ENCODE data around the gene NOMO2. TPM values are rescaled to one million over a fixed set of nuclear protein-coding genes. Genes with fewer than 3 reads are reported as not detected.
"Not testable (repeated sequence)": the region's sequence is repeated elsewhere in the genome, so short reads cannot be mapped to it uniquely, and the experiment has no call there.

The NOMO2 gene
- total RNA-seq, 2 experiments from 2014 or later = 85.2 to 95.1 TPM

GRCh38 chr16:18575945-18576344, 14.0 kb upstream of the NOMO2 start:
- POLR2A ChIA-PET, CTCF ChIA-PET: not testable (repeated sequence)

- POLR2A ChIA-PET, CTCF ChIA-PET: not testable (repeated sequence)
These were observed 13.5 kb upstream of the NOMO2 start for GRCh38 chr16:18575298-18575917.

GRCh38 chr16:18573887-18574286, 12.0 kb upstream of the NOMO2 start:
- CTCF ChIA-PET, POLR2A ChIA-PET: not testable (repeated sequence)

GRCh38 chr16:18572973-18573372, 11.1 kb upstream of the NOMO2 start:
- POLR2A ChIA-PET, CTCF ChIA-PET: not testable (repeated sequence)

GRCh38 chr16:18571307-18571850, 9.5 kb upstream of the NOMO2 start:
- POLR2A ChIA-PET, CTCF ChIA-PET: not testable (repeated sequence)

- POLR2A ChIA-PET, CTCF ChIA-PET: not testable (repeated sequence)
These were observed 8.8 kb upstream of the NOMO2 start for GRCh38 chr16:18570529-18571306.

GRCh38 chr16:18560416-18561220, 1.3 kb downstream of the NOMO2 start:
- CTCF ChIA-PET = interaction anchor here (0.6 kb wide), 1 partner anchor 628 kb away, joined by 3 read pairs; no protein-coding TSS in a partner anchor
- POLR2A ChIA-PET = not testable (repeated sequence)

- POLR2A ChIA-PET, CTCF ChIA-PET: not testable (repeated sequence)
These were observed 8.2 kb downstream of the NOMO2 start for GRCh38 chr16:18553671-18554070.

- POLR2A ChIA-PET, CTCF ChIA-PET: not testable (repeated sequence)
These were observed 14.5 kb downstream of the NOMO2 start for GRCh38 chr16:18547382-18547781.

- POLR2A ChIA-PET, CTCF ChIA-PET: not testable (repeated sequence)
These were observed 15.0 kb downstream of the NOMO2 start for GRCh38 chr16:18546853-18547252.

- POLR2A ChIA-PET, CTCF ChIA-PET: not testable (repeated sequence)
These were observed 17.4 kb downstream of the NOMO2 start for GRCh38 chr16:18544232-18545081.

- CTCF ChIA-PET, POLR2A ChIA-PET: not testable (repeated sequence)
These were observed 20.0 kb downstream of the NOMO2 start for GRCh38 chr16:18541912-18542311.

- POLR2A ChIA-PET, CTCF ChIA-PET: not testable (repeated sequence)
These were observed 24.9 kb downstream of the NOMO2 start for GRCh38 chr16:18537004-18537403.

GRCh38 chr16:18535519-18536168, 26.3 kb downstream of the NOMO2 start:
- POLR2A ChIA-PET, CTCF ChIA-PET: not testable (repeated sequence)

- CTCF ChIA-PET, POLR2A ChIA-PET: not testable (repeated sequence)
These were observed 27.6 kb downstream of the NOMO2 start for GRCh38 chr16:18534308-18534707.

GRCh38 chr16:18531323-18531722, 30.6 kb downstream of the NOMO2 start:
- CTCF ChIA-PET, POLR2A ChIA-PET: not testable (repeated sequence)

- CTCF ChIA-PET, POLR2A ChIA-PET: not testable (repeated sequence)
These were observed 31.6 kb downstream of the NOMO2 start for GRCh38 chr16:18530329-18530728.

- CTCF ChIA-PET, POLR2A ChIA-PET: not testable (repeated sequence)
These were observed 35.4 kb downstream of the NOMO2 start for GRCh38 chr16:18526547-18526946.

- CTCF ChIA-PET, POLR2A ChIA-PET: not testable (repeated sequence)
These were observed 35.9 kb downstream of the NOMO2 start for GRCh38 chr16:18525882-18526482.
